Measurements from ENCODE around the gene CDO1. TPM values are rescaled to one million over a fixed set of nuclear protein-coding genes. Genes with fewer than 3 reads are reported as not detected.

Gene CDO1
- total and polyA plus RNA-seq, 2 of the 8 experiments (the other 6 are each of a cell fraction or from before 2014, with no cell fraction given): 26.1 to 29.5 TPM

DNA sequence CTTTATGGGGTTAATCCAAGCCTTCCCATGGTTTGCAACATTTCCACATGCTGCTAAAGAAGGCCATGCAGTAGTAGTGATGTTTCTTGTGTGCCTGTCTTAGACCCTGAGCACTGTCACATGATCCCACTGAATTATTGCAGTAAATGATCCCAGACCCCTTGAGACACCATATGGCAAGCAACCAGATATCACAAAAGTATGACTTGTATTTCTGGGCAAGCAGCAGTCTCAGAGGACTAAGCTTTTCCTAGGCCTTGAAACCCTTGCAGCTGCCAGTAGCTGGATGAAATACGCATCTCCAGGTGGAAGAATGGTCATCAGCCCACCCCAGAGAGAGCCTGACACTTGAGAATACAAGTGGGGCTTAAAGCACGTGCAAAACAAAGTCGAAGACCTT lies 41.8 kb downstream of the CDO1 start (continued):
- TF ChIP-seq, protein P1, sequence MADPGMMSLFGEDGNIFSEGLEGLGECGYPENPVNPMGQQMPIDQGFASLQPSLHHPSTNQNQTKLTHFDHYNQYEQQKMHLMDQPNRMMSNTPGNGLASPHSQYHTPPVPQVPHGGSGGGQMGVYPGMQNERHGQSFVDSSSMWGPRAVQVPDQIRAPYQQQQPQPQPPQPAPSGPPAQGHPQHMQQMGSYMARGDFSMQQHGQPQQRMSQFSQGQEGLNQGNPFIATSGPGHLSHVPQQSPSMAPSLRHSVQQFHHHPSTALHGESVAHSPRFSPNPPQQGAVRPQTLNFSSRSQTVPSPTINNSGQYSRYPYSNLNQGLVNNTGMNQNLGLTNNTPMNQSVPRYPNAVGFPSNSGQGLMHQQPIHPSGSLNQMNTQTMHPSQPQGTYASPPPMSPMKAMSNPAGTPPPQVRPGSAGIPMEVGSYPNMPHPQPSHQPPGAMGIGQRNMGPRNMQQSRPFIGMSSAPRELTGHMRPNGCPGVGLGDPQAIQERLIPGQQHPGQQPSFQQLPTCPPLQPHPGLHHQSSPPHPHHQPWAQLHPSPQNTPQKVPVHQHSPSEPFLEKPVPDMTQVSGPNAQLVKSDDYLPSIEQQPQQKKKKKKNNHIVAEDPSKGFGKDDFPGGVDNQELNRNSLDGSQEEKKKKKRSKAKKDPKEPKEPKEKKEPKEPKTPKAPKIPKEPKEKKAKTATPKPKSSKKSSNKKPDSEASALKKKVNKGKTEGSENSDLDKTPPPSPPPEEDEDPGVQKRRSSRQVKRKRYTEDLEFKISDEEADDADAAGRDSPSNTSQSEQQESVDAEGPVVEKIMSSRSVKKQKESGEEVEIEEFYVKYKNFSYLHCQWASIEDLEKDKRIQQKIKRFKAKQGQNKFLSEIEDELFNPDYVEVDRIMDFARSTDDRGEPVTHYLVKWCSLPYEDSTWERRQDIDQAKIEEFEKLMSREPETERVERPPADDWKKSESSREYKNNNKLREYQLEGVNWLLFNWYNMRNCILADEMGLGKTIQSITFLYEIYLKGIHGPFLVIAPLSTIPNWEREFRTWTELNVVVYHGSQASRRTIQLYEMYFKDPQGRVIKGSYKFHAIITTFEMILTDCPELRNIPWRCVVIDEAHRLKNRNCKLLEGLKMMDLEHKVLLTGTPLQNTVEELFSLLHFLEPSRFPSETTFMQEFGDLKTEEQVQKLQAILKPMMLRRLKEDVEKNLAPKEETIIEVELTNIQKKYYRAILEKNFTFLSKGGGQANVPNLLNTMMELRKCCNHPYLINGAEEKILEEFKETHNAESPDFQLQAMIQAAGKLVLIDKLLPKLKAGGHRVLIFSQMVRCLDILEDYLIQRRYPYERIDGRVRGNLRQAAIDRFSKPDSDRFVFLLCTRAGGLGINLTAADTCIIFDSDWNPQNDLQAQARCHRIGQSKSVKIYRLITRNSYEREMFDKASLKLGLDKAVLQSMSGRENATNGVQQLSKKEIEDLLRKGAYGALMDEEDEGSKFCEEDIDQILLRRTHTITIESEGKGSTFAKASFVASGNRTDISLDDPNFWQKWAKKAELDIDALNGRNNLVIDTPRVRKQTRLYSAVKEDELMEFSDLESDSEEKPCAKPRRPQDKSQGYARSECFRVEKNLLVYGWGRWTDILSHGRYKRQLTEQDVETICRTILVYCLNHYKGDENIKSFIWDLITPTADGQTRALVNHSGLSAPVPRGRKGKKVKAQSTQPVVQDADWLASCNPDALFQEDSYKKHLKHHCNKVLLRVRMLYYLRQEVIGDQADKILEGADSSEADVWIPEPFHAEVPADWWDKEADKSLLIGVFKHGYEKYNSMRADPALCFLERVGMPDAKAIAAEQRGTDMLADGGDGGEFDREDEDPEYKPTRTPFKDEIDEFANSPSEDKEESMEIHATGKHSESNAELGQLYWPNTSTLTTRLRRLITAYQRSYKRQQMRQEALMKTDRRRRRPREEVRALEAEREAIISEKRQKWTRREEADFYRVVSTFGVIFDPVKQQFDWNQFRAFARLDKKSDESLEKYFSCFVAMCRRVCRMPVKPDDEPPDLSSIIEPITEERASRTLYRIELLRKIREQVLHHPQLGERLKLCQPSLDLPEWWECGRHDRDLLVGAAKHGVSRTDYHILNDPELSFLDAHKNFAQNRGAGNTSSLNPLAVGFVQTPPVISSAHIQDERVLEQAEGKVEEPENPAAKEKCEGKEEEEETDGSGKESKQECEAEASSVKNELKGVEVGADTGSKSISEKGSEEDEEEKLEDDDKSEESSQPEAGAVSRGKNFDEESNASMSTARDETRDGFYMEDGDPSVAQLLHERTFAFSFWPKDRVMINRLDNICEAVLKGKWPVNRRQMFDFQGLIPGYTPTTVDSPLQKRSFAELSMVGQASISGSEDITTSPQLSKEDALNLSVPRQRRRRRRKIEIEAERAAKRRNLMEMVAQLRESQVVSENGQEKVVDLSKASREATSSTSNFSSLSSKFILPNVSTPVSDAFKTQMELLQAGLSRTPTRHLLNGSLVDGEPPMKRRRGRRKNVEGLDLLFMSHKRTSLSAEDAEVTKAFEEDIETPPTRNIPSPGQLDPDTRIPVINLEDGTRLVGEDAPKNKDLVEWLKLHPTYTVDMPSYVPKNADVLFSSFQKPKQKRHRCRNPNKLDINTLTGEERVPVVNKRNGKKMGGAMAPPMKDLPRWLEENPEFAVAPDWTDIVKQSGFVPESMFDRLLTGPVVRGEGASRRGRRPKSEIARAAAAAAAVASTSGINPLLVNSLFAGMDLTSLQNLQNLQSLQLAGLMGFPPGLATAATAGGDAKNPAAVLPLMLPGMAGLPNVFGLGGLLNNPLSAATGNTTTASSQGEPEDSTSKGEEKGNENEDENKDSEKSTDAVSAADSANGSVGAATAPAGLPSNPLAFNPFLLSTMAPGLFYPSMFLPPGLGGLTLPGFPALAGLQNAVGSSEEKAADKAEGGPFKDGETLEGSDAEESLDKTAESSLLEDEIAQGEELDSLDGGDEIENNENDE (IDR thresholded peaks at IDR 0.05; ENCODE audit: insufficient replicate concordance, low read length): no peak
- TF ChIP-seq YY1 (IDR thresholded peaks at IDR 0.05; ENCODE audit: low read depth, low read length) (no peak), SIN3A (conservative IDR thresholded peaks at IDR 0.05 in 1 of 2, IDR thresholded peaks at IDR 0.05 in 1 of 2; ENCODE audit: low read depth in 1 of 2, low read length in 2 of 2) (no peak), ZNF274 (IDR thresholded peaks at IDR 0.05; ENCODE audit: borderline replicate concordance, extremely low read depth, low read length) (no peak)
